GM13976 (cell line): ENCODE data around the gene C2orf76.

Source experiments
- DNase-seq: peaks from one replicate; pipeline ENCODE4 v3.0.0; 2012; ENCODE audit warnings: low spot score
- in situ Hi-C: fragments of 300-500 bp; cut with MboI; formaldehyde crosslinking; loops from one replicate; pipeline ENCODE4 v1.12.0; 2022; ENCODE audit warnings: low sequenced_read_pairs, mixed read lengths, inconsistent platforms; ENCODE audit not compliant: unreplicated experiment
- TF ChIP-seq, protein P1 (sequence below): IDR thresholded peaks from 2 replicates; pipeline ENCODE4 v1.5.1; 2012; ENCODE audit warnings: borderline replicate concordance, mild to moderate bottlenecking; ENCODE audit not compliant: insufficient read depth; ENCODE audit errors: extremely low read depth, missing control alignments, control extremely low read depth

Gene C2orf76

GRCh38 chr2:119317554-119317953 lies 49.1 kb downstream of the C2orf76 start:
- no peak for DNase-seq
- in situ Hi-C loops, result loop anchor here (25.0 kb wide), 1 partner anchor 430 kb away; no protein-coding TSS in a partner anchor
- TF ChIP-seq, protein P1, sequence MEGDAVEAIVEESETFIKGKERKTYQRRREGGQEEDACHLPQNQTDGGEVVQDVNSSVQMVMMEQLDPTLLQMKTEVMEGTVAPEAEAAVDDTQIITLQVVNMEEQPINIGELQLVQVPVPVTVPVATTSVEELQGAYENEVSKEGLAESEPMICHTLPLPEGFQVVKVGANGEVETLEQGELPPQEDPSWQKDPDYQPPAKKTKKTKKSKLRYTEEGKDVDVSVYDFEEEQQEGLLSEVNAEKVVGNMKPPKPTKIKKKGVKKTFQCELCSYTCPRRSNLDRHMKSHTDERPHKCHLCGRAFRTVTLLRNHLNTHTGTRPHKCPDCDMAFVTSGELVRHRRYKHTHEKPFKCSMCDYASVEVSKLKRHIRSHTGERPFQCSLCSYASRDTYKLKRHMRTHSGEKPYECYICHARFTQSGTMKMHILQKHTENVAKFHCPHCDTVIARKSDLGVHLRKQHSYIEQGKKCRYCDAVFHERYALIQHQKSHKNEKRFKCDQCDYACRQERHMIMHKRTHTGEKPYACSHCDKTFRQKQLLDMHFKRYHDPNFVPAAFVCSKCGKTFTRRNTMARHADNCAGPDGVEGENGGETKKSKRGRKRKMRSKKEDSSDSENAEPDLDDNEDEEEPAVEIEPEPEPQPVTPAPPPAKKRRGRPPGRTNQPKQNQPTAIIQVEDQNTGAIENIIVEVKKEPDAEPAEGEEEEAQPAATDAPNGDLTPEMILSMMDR, result no peak

DNA sequence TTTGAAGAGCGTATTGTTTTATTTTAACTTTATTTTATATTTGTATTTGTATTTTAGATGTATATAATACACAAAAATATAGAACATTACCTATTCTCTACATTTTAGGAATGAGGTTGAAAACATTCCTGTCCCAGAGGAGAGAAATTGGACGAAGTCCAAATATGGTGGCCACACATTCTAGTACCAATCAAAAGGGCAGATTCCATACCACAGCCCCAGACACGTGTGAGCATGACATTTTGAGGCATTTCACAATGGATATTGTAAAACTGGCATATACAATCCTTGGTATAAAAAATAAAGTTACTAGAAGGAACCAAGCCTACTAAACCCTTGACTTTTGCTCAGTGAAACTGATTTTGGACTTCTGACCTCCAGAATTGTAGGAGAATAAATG lies 50.6 kb downstream of the C2orf76 start:
- in situ Hi-C loops, result loop anchor here (25.0 kb wide), 1 partner anchor 429 kb away; no protein-coding TSS in a partner anchor

DNA sequence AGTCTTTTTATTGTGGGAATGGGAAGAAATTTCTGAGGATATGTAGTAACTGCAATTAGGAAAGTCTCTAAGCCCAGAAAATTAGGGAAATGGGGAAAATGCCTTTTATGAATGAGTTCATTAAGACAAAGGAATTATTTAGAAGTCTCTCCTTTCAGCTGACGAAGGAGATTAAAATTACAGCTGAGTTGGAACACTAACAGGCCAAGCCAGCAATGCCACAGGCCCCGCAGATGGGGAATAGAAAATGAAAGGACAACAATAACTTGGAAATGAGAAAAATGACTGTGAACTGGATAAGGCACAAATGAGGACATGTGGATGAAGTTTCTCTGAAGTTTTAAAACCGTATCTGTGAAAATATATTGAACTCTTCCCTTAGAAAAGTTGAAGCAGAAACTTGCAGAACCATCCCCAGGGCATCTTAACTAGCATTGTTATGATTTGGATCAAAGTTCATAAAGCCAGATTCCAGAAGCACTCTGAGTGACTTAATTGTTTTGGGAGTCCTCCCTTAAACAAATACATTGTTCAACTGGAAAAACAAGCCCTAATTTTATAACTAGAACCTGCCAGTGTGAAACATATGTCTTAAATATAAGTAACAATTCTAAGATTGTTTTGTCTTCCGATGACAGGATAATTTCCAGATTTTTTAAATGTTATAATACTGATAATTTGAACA lies 51.3 kb downstream of the C2orf76 start:
- TF ChIP-seq, protein P1, result no peak
- in situ Hi-C loops, result loop anchor here (25.0 kb wide), 1 partner anchor 428 kb away; no protein-coding TSS in a partner anchor
- DNase-seq, result no peak

More for the DNA sequence above, 50.6 kb downstream of the C2orf76 start:
- DNase-seq, result no peak
- TF ChIP-seq, protein P1, result no peak

- in situ Hi-C loops, result loop anchor here (25.0 kb wide), 1 partner anchor 425 kb away; no protein-coding TSS in a partner anchor
- TF ChIP-seq, protein P1, result no peak
- no peak for DNase-seq
These were observed 54.8 kb downstream of the C2orf76 start for GRCh38 chr2:119311831-119312230.

- TF ChIP-seq, protein P1, result no peak
- in situ Hi-C loops, result loop anchor here (25.0 kb wide), 1 partner anchor 424 kb away; no protein-coding TSS in a partner anchor
- no peak for DNase-seq
These were observed 55.3 kb downstream of the C2orf76 start for GRCh38 chr2:119311371-119311770.

DNA sequence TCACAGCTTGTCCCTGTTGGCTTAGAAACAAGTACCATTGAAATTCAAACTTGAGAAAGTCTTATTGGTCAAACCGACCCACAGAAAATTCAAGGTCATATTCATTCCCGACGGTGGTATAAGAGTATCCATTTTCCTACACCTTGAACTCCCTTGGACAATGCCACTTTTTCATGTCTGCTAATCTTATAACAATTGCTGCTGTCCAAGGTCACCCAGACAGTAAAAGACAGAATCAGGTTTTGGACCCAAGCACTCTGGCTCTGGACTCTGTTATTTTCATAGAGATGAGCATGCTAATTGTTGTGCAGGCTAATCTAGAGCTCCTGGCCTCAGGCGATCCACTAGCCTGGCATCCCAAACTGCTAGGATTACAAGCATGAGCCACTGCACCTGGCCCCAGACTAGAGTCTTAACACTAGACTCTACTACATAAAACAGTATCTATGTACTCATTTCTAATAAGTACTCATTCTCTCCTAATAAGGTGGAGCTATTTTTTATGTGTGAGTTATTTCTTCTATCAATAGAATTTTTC lies 57.8 kb downstream of the C2orf76 start:
- in situ Hi-C loops, result loop anchor here (25.0 kb wide), 1 partner anchor 422 kb away; no protein-coding TSS in a partner anchor
- no peak for DNase-seq
- TF ChIP-seq, protein P1, result no peak
